Uterus (tissue), 4 donors: ENCODE results near the gene MACROD1. TPM values are rescaled to one million over a fixed set of nuclear protein-coding genes. Genes with fewer than 3 reads are reported as not detected.

Experiments
- DNase-seq, 2 donors: peaks; one replicate each; pipeline ENCODE4 v3.0.0-alpha.2; 2019 to 2020
- H3K27ac ChIP-seq, 2 donors: fragments of 200-600 bp; sonication (generic); 1 replicate in 1 of 2; 2 replicates in 1 of 2; pipeline ENCODE4 v1.5.1; 2016 to 2018
- H3K27me3 ChIP-seq, 2 donors: fragments of 200-600 bp; sonication (generic); one replicate each; pipeline ENCODE4 v1.5.1; 2018 to 2019; ENCODE audit warnings: control low read depth in 1 of 2
- H3K36me3 ChIP-seq, 2 donors: fragments of 200-600 bp; sonication (generic); one replicate each; pipeline ENCODE4 v1.5.1; 2019; ENCODE audit warnings: control low read depth in 1 of 2
- H3K4me1 ChIP-seq, 2 donors: fragments of 200-600 bp; sonication (generic); one replicate each; pipeline ENCODE4 v1.5.1; 2018 to 2019; ENCODE audit warnings: control low read depth in 1 of 2
- H3K4me3 ChIP-seq, 2 donors: fragments of 200-600 bp; sonication (generic); 1 replicate in 1 of 2; 2 replicates in 1 of 2; pipeline ENCODE4 v1.5.1; 2018 to 2019; ENCODE audit warnings: mild to moderate bottlenecking in 1 of 2
- H3K9me3 ChIP-seq, 2 donors: fragments of 200-600 bp; sonication (generic); one replicate each; pipeline ENCODE4 v1.5.1; 2019; ENCODE audit warnings: control low read depth in 1 of 2
- POLR2A ChIP-seq, 2 donors: fragments of 450-650 bp; IDR thresholded peaks; one replicate each; pipeline ENCODE4 v1.6.1; 2016; ENCODE audit warnings: antibody characterized with exemption in 2 of 2, mild to moderate bottlenecking in 1 of 2, moderate library complexity in 1 of 2
- intact Hi-C: fragments of 100-400 bp; cut with DNase I; formaldehyde crosslinking; loops from one replicate; pipeline ENCODE4 v1.15.1; 2023; ENCODE audit warnings: low total_unique reads
- total RNA-seq, 4 donors: library from RNA; depleted of rRNA in 3 of 4; stranded (reverse); fragments of >200 nt in 3 of 4; gene quantifications; one replicate each; pipeline versions ENCODE4 v1.1.0 to v1.2.4, GENCODE V29; 2014 to 2023
- TF ChIP-seq, protein P1 (sequence below), 4 experiments: fragments of 200-600 bp in 2 of 4; fragments of 450-650 bp in 2 of 4; sonication (generic) in 2 of 4; IDR thresholded peaks; one replicate each; pipeline ENCODE4 v1.5.1; 2016 to 2019; ENCODE audit warnings: antibody characterized with exemption in 4 of 4, mild to moderate bottlenecking in 2 of 4, moderate library complexity in 1 of 4
- donor health status: DM: yes; HTN: yes; CAD: no.

MACROD1 gene
- total RNA-seq, 4 donors from 2014 or later, result 1.8 to 27.1 (median 6.6) TPM

DNA sequence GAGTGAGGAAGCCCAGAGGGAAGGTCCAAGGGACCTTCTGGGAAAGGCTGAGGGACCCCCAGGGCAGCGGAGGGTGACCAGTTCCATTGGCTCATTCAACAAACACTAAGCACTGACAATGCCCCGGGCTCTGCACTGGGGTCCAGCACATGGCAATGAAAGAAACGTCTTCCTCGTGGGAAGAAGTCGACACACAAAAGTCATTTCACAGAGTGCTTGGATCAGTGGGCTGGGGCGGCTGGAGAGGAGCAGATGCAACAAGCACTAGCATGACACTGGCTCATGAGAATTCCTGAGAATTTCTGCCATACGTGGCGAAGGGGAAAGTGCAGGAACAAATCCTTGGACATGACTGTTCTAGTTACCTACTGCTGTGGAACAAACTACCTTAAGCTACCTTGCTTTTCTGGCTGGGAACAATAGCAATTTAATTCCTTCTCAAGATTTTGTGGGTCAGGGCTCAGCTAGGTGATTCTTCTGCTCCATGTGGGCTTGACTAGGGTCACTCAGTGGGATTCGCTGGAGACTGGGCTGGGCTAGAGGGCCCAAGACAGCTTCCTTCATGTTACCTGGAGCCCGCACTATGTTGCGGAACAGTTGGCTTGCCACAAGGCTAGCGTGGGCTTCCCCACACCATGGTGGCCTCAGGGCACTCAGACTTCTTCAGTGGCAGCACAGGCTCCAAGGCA lies 13.2 kb upstream of the MACROD1 start:
- TF ChIP-seq, protein P1, sequence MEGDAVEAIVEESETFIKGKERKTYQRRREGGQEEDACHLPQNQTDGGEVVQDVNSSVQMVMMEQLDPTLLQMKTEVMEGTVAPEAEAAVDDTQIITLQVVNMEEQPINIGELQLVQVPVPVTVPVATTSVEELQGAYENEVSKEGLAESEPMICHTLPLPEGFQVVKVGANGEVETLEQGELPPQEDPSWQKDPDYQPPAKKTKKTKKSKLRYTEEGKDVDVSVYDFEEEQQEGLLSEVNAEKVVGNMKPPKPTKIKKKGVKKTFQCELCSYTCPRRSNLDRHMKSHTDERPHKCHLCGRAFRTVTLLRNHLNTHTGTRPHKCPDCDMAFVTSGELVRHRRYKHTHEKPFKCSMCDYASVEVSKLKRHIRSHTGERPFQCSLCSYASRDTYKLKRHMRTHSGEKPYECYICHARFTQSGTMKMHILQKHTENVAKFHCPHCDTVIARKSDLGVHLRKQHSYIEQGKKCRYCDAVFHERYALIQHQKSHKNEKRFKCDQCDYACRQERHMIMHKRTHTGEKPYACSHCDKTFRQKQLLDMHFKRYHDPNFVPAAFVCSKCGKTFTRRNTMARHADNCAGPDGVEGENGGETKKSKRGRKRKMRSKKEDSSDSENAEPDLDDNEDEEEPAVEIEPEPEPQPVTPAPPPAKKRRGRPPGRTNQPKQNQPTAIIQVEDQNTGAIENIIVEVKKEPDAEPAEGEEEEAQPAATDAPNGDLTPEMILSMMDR (IDR thresholded peaks at IDR 0.05), result no peak
- Histone ChIP-seq H3K27me3 (no peaks in the 10 kb centered on the region), H3K27ac (no peak overlapping the region)

DNA sequence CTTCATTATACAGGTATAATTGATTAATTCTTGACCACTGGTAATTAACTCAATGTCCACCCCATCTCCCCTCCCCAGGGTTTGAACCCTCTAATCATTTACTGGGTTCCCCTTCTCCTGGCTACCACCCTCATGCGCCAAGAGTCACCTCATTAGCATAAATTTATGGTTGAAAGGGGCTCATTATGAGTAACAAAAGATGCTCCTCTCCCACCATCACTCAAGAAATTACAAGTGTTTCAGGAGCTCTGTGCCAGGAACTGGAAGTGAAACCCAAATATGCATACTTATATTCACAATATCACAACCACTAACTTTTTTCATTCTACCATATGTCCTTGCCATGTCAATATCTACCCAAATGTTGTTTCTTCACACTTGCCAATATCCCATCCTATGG lies 12.3 kb upstream of the MACROD1 start:
- H3K9me3 ChIP-seq, result no peaks in the 10 kb centered on the region
- intact Hi-C loops, result no loop called here
- H3K4me1 ChIP-seq, result peaks cover 0 to 4% of the 10 kb centered on the region in 2 donors
- TF ChIP-seq, protein P1 (IDR thresholded peaks at IDR 0.05), result no peak
- no peak for TF ChIP-seq POLR2A (IDR thresholded peaks at IDR 0.05)
- H3K27ac ChIP-seq, result no peak overlapping the region
- H3K27me3 ChIP-seq, result no peaks in the 10 kb centered on the region
- no peak overlapping the region for H3K4me3 ChIP-seq
- no peaks in the 10 kb centered on the region for H3K36me3 ChIP-seq
- DNase-seq, result no peak

More for the DNA sequence above, 13.2 kb upstream of the MACROD1 start:
- Histone ChIP-seq H3K36me3 (no peaks in the 10 kb centered on the region), H3K4me1 (peaks cover 0 to 7% of the 10 kb centered on the region in 2 donors), H3K9me3 (no peaks in the 10 kb centered on the region), H3K4me3 (no peak overlapping the region)
- intact Hi-C loops, result no loop called here
- no peak for DNase-seq

DNA sequence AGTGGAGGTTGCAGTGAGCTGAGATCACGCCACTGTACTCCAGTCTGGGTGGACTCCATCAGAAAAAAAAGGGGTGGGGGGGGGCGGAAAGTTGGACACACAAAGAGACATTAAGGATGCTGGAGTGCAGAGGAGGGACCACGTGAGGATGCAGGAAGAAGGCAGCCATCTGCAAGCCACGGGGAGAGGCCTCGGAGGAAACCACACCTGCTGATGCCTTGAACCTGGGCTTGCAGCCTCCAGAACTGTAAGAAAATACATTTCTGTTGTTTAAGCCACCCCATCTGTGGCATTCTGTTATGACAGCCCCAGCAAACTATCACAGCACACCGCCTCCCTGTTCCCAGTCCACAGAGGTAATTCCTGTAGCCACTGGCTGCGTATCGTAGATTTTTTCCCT lies 10.8 kb upstream of the MACROD1 start:
- no peaks in the 10 kb centered on the region for H3K27me3 ChIP-seq
- H3K27ac ChIP-seq, result no peak overlapping the region
- TF ChIP-seq, protein P1 (IDR thresholded peaks at IDR 0.05), result no peak
- TF ChIP-seq POLR2A (IDR thresholded peaks at IDR 0.05), result no peak
- H3K36me3 ChIP-seq, result no peaks in the 10 kb centered on the region
- H3K4me1 ChIP-seq, result peaks cover 0 to 4% of the 10 kb centered on the region in 2 donors
- intact Hi-C loops, result no loop called here
- H3K9me3 ChIP-seq, result no peaks in the 10 kb centered on the region
- no peak overlapping the region for H3K4me3 ChIP-seq
- DNase-seq, result no peak

DNA sequence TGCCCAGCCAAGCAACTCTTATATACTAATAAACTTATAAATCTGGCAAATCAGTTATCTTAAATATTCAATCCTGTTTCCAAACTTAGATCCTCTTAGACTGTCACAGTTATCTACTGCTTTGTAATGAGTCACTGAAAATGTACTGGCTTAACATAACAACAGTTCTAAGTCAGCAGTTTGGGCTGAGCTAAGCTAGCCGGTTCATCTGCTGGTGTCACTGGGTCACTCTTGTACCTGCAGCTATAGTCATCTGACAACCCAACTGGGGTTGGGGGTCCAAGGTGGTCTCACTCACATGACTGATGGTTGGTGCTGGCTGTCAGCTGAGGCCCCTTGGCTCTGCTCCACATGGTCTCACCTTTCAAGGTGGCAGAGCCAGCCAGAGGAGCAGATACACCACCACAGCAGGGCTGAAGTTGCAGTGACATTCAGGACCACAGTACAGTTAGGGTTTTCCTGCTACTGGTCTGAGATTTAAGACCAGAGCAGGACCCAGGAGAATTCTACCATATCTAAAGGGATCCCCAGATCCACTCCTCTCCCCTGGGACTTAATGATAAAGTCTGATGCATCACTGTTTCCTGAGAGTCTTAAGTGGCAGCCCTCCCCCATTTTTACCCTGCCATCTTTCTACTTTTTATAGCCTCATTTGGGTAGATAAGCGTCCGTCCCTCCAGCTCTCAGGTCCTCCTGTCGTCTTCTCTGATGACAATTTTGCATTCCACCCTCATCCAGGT lies 7.9 kb upstream of the MACROD1 start:
- H3K9me3 ChIP-seq, result no peaks in the 10 kb centered on the region
- TF ChIP-seq POLR2A (IDR thresholded peaks at IDR 0.05), result no peak
- TF ChIP-seq, protein P1 (IDR thresholded peaks at IDR 0.05), result no peak
- no peak overlapping the region for H3K27ac ChIP-seq
- no peaks in the 10 kb centered on the region for H3K27me3 ChIP-seq
- no peak for DNase-seq
- H3K36me3 ChIP-seq, result no peaks in the 10 kb centered on the region
- intact Hi-C loops, result no loop called here
- no peaks in the 10 kb centered on the region for H3K4me1 ChIP-seq
- no peak overlapping the region for H3K4me3 ChIP-seq

DNA sequence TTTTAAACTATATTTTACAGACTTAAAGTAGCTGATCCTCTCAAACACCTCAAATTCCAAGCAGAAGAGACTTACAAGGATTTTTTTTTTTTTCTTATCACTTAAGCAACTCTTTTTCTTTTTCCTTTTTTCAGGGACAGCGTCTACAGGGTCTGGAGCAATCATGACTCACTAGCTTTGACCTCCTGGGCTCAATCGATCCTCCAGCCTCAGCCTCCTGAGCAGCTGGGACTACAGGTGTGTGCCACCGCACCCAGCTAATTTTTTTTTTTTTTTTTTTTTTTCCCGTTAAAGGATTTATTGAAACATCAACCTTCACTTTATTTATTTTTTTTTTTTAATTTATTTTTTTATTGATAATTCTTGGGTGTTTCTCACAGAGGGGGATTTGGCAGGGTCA lies 4.5 kb upstream of the MACROD1 start:
- H3K27me3 ChIP-seq, result no peaks in the 10 kb centered on the region
- no peaks in the 10 kb centered on the region for H3K36me3 ChIP-seq
- H3K9me3 ChIP-seq, result no peaks in the 10 kb centered on the region
- intact Hi-C loops, result no loop called here
- DNase-seq, result no peak
- peaks cover 0 to 2% of the 10 kb centered on the region in 2 donors for H3K4me1 ChIP-seq
- no peak for TF ChIP-seq POLR2A (IDR thresholded peaks at IDR 0.05)
- TF ChIP-seq, protein P1 (IDR thresholded peaks at IDR 0.05), result no peak
- H3K4me3 ChIP-seq, result no peak overlapping the region
- no peak overlapping the region for H3K27ac ChIP-seq
